GM21526 (cell line): ENCODE measurements around the gene STN1.
A peak's percentile ranks its signal among the peaks of the same experiment; 100 is the strongest.

Experiments used
- ATAC-seq: cut with Tn5 transposase; IDR thresholded peaks from one replicate; pipeline ENCODE4 v1.9.1; 2021; ENCODE audit warnings: moderate library complexity; ENCODE audit not compliant: unreplicated experiment, low FRiP score

The STN1 gene, protein sequence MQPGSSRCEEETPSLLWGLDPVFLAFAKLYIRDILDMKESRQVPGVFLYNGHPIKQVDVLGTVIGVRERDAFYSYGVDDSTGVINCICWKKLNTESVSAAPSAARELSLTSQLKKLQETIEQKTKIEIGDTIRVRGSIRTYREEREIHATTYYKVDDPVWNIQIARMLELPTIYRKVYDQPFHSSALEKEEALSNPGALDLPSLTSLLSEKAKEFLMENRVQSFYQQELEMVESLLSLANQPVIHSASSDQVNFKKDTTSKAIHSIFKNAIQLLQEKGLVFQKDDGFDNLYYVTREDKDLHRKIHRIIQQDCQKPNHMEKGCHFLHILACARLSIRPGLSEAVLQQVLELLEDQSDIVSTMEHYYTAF

DNA sequence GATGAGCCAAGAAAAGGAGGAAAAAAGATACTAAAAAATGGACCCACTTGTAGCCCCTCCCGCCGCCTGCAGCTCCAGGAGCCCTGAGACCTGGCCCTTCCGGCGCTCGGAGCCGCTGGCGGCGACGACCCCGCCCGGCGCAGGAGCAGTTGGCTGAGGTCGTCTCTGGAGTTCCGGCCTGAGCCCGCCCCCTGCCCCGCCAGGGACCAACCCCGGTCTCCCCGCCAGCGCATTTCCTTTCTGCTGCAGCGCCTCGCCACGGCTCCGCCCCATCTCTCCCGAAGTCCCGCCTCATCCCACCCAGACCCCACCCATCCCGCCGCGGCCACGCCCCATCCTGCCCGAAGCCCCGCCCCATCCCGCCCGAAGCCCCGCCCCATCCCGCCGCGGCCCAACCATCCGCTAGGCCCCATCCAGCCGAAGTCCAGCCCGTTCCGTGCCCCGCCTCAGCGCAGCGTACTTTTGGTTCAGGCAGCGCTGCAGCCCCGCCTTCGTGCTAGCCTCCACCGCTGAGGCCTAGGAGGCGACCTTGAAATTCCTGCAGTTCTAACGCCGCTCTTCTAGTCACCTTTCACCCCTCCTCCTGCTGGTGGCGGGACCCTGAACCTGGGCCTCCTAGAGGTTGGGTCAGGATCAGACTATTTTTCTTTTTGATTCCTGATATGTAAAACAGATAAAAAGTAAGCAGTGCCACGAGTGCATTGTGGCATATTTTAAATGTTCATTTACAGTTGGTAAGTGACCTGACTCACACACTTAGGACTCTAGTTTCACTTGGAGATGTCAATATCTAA, at the start of gene STN1:
TSS of gene STN1 (minus strand) at position 132 of the 794 bp plus-strand sequence. CDS start 590 bp downstream, outside the sequence.
- ATAC-seq = peak; percentile 87

DNA sequence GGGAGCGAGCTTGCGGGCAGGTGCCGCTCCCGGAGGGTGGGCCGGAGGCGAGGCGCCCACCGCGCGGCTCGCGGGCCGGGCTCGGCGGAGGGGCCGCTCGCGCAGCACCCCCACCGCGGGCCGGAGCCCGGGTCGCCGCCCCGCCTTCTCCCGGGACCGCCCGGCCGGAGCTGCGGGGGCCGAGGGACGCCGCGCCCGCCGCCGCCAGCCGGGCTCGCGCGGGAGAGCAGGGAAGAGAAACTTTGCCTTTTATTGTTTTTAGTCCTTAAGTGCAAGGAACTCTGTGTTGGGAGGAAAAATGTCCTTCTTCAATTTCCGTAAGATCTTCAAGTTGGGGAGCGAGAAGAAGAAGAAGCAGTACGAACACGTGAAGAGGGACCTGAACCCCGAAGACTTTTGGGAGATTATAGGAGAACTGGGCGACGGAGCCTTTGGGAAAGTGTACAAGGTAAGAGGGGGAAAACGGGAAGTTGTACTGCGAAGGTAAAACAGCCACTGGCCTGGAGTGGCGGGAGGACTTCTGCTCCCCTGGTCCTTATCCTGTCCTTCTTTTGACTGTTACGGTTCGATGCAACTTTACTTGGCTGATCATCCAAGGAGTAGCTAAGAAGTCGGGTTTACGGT, 49.6 kb upstream of the STN1 start:
- ATAC-seq = peak; percentile 39

DNA sequence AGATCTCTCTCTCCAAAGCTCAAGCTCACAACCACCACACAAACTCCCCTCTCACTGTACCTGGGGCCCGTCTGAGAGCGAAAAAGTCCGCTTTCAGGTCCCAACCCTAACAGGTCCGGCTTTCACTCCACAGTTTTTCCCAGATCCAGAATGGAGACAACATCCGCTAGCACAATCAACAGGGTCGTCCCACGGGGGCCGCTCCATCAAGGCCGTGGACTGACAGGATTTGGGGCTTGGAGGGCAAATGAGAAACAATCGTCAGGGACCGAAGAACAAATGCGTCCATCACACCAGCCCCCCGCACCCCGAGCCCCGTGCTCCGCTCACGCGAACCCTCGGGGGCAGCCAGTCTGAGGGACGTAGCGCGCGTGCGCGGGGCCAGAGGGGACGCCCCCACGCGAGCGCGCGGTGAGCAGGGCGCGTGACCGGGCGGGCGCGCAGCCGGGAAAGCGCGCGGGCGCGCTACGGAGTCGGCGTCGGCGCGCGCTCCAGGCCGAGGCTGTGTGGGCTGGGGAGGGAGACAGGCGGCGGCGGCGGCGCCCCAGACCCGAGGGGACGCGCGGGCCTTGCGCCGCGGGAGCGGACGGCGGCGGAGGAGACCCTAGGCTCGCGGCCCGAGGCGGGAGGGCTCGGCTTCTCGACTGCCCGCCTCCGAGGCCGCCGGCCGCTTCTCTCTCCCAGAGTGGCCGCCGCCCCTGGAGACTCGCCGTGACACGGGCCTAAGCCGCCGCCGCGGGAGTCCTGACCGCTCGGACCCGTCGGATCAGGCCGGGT, 48.9 kb upstream of the STN1 start, which contains the start of gene SLK:
TSS of gene SLK (plus strand) at position 470 of the 777 bp plus-strand sequence. CDS start 606 bp downstream, outside the sequence.
- ATAC-seq = peak; percentile 75

DNA sequence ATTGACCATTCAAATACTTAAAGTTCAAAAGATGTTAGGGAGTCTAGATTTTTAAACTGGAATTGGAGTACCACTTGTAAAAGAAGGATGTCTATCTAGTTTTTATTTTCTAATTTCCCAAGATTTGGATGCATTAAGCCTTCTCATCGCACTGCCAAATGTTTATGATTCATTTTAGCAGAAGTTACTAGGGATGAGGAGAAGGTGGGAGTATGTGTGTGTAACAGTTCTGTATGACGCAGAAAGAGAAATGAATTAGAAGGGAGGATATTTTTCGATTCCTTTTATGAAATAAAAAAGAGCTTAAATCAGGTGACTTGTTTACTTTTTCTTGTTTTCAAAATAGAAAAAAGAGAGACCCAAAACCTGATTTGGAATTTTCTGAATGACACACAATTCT, 42.1 kb upstream of the STN1 start:
- no peak for ATAC-seq

DNA sequence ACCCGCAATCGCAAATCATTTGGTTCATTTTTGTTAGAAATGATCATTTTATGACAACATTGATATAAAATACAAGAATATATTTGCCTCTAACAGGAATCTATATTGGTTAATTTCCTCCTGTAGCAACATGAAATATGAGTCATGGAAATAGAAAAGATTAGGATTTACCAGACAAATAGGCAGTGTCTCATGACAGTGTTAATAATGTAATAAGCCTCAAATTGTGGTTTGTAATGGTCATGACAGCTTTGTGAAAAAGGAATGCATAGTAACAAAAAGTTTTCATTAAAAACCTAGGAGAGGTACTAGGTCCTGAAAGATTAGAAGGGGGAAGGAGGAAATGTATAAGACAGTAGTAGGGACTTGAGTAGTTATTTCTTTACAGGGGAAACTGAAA, 41.0 kb upstream of the STN1 start:
- ATAC-seq = no peak

DNA sequence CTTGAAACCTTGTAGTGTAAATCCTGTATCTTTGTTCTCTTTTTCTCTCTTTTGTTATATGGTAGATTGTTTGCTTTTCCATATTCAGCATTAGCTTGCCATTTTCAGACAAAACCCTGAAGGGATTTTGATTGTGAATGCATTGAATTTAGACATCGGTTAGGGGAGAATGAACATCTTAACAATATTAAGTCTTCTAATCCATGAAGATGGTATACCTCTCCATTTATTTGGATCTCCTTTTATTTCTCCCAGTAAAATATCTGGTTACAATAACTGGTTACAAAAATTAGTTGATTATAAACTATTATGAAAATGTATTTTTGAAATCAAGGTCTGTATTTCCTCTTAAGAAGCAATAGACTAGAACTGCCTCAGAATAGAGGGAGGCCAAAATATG, 36.6 kb upstream of the STN1 start:
- no peak for ATAC-seq

DNA sequence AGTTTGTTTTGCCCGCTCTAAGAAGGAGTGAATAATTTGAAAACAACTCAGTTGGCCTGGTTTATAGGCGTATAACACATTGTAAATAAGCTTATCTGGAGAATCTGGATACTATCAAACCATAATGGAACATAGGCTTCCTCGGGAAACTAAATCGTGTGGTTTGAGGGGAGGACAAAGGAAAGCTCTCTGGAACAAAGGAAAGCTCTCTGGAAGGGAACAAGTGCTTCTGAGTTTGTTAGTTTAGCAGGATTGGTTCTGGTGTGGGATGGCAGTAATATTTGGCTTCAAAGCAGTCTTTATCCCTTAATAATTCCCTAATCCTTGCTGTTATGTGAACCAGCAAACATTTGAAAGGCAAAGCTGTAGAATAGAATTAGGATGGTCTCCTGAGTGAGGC, 34.0 kb upstream of the STN1 start:
- ATAC-seq = no peak

DNA sequence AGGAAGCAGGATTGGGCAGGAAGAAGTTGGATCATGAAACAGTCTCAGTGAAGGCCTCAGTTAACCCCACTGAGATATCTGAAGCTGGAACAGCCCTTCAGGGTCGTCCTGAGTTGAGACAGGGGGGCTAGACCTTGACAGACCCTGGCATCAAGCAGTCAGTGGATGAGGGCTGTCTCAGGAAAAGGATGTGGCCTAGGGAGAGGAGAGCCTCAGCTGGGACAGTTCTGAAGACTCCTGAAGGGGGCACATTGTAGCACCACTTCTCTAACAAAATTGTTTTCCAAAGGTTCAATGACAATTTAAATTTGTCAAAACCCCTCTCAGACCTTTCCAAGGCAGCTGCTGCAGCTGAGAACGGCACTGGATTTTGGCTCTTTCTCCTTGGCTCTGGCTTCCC, 33.2 kb upstream of the STN1 start:
- no peak for ATAC-seq

DNA sequence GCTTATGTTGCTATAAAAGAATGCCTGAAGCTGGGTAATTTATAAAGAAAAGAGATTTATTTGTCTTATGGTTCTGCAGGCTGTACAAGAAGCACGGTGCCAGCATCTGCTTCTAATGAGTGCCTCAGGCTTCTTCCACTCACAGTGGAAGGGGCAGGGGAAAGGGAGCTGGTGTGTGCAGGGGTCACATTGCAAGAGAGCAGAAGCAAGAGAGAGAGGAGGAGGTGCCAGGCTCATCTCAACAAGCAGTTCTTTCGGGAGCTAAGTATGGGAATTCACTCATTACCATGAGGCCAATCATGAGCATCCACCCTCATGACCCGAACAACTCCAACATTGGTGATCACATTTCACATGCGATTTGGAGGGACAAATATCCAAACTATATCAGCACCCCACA, 31.7 kb upstream of the STN1 start:
- ATAC-seq = no peak

DNA sequence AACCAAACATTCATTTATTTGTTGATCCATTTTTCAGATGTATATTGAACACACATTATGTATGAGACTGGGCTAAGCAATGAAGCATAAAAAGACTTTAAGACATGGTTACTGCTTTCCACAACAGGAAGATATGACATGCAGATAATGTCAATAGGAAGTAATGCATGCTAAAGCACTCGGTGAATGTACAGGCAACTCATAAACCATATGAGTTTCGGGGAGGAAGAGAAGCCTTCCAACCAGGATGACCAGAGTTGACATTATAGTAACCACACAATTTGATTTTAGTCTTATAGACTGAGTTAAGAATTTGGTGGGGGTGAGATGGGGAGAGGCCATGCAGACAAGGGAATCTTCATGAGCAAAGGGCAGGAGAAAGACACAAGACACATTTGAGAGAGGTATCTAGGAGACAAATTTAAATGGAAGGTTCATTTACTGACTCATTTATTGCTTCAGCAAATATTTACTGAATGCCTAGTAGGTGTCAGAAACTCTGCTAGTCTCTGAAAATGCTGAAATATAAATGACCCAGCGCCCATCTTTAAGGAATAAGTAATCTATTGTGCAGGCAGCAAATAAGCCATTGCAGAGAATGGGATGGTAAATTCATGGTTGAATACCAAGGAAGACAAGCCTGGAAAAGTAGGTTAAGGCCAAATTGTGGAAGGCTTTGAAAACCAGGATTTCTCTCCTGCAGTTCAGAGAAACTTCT, 30.0 kb upstream of the STN1 start:
- ATAC-seq = no peak

DNA sequence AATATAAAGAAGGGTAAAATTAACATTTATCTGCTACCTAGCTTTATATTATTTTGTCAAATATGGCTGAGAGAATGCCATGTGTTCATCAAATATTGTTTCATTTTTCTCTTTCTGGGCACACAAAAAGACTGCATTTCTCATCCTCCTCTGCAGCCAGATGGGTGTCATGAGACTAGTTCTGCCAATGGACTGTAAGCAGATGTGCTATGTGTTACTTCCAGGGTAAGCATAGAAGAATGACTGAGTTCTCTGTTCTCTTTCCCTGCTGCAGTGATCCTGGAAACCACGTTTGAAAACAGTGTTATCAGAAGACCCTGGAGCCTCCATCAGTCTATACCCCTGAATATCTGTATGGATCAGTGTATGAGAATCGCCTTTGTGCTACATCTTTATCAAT, 24.9 kb upstream of the STN1 start:
- ATAC-seq = no peak

DNA sequence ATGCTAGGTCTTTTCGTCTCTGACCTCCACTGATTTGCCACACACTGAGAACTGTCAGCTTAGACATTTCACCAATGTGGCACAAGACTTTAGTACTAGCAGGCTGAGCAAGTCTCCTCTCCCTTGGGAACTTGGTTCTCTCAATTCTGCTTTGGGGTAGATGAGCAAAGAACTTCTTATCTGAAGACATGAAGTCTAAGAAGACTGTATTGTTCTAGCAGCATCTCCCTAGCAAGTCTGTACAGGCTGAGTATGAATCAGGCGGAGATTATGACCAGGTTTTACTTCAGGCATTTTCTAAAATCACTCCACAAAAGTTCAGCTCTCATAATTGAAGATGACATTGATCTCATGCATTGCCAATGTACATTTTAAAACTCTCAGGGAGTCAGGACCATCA, 23.8 kb upstream of the STN1 start:
- ATAC-seq = no peak

DNA sequence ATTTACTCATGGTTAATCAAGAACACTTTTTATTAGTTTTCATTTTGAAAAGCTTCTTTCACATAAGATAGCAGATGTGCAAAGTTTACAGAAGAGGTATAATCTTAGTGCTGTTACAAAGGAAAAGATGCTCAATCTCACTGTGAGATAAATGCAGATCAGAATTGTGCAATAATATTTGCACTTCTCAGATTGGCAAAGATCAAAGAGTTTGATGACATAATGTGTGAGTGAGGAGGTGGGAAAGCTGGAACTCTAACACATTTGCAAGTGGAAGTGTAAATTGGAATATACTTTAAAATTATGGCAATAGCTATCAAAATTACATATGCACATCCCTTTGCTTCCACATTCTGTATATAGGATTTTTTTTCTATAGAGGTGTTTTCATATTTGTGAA, 21.5 kb upstream of the STN1 start:
- ATAC-seq = no peak

DNA sequence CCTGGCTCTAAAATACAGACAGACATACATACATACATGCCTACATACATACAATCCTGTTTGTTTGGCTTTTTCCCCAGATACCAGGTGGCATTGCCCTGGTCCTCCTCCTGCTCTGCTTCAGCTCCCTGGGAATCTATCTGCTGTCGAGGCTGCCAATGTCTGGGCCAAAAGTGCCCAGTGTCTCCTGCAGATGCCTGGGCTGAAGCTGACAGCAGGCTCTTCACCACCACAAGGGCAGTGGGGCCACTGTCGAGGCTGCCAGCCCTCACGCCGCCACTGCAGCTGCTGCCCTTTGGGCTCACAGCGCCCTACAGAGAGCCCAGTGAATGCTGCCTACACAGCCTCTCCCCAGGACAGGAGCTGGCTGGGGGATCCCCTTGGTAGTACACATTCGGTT, 18.0 kb upstream of the STN1 start:
- no peak for ATAC-seq

DNA sequence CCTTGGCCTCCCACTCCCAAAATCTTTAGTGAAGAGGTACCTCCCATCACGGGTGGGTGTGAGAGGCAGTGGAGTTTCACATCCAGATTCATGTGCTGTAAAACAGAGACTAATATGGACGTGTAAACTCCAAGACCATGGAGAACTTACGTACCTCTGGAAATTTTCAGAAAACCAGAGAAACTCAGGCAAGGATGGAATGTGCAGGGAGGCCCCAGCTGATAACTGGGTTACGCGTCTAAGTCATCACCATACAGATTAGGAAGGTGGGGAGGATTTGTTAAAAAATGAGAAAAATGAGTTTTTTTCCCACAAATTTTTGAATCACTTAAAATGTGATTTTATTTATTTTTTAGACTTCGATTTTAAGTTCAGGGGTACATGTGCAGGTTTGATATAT, 16.3 kb upstream of the STN1 start:
- no peak for ATAC-seq

DNA sequence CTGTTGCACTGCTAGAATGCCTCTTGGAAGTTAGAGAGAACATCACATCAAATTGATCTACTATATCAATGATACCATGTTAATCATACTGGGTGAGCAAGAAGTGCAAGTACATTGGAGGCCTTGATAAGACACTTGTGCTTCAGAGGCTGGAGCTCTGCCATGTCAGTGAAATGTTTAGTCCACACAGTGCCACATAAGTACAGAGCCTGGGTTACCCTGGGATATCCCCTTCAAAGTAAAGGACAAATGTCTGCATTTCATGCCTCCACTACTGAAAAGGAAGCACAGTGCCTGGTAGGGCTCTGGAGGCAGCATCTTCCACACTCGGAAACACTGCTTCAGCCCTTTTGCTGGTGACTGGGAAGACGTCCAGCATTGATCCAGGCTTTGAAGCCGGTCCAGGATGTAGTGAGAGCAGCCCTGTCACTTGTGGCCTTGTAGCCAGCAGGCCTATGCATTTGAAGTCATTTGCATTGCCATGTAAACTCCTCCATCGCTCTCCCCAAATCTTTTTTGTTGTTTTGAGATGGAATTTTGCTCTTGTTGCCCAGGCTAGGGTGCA, 15.7 kb upstream of the STN1 start:
- no peak for ATAC-seq

DNA sequence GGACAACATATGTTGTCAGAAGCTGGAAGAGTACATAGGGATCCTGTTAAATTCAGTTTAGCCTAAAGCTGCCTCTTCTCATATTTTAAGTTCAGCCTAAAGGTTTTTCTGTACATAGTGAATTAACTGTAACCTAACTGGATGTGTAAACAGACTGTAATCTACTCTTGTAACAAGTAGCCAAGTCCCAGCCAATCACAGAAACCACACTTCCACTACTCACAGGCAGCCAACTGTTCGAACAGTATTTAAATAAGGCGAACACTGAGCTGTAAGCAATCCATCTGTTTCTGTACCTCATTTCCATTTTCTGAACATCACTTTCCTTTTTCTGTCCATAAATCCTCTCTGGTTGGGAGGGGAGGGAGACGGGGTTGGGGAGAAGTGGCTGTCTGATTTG, 15.0 kb upstream of the STN1 start:
- no peak for ATAC-seq

DNA sequence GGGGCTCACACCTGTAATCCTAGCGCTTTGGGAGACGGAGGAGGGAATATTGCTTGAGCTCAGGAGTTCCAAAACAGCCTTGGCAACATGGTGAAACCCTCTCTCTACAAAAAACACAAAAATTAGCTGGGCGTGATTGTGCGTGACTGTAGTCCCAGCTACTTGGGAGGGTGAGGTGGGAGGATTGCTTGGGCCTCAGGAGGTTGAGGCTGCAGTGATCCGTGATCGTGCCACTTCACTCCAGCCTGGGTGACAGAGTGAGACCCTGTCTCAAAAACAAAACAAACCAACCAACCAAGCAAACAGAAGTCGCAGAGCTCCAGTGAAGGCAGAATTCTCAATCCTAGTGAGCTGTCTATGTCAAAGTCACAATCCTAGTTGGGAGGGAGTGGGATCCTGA, 14.3 kb upstream of the STN1 start:
- ATAC-seq = no peak

DNA sequence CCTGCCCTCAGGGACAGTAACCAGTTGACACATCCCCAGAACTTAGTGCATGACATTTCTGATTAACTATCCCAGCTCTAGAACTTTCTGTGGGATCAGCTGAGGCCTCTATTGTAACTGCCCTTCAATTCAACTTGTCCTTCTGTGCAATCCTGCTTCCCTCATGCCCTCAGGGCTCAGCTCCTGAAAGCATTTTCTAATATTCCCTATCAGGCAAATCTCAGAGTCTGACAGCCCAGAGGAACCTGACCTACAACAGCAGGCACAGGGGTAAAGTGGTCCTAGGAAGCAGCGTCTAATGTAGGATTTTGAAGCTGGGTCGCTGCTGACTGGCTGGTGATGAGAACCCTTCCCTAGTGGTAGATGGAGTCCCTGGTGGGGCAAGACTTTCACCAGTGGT, 13.6 kb upstream of the STN1 start:
- ATAC-seq = no peak

DNA sequence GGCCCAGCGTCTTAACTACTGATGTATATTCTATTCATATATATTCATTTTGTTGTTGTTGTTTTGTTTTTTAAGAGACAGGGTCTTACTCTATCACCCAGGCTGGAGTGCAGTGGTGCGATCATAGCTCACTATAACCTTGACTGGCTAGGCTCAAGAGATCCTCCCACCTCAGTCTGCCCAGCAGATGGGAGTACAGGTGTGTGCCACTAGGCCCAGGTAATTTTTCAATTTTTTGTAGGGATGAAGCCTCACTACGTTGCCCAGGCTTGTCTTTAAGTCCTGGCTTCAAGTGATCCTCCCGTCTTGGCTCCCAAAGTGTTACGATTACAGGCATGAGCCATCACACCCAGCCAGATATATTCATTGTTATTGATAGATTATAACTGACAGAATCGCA, 12.9 kb upstream of the STN1 start:
- no peak for ATAC-seq
